Peyer's patch (tissue), 4 donors: ENCODE data around the gene KIAA0319L. TPM values are rescaled to one million over a fixed set of nuclear protein-coding genes. Genes with fewer than 3 reads are reported as not detected.

Experiments used
- DNase-seq, 3 donors: peaks; one replicate each; pipeline ENCODE4 v3.0.0-alpha.2; 2017 to 2019
- H3K27ac ChIP-seq, 4 donors: fragments of 200-600 bp; sonication (generic); one replicate each; pipeline ENCODE4 v1.5.1; 2016 to 2019
- H3K27me3 ChIP-seq, 2 donors: fragments of 200-600 bp; sonication (generic); one replicate each; pipeline ENCODE4 v1.5.1; 2019
- H3K36me3 ChIP-seq, 3 donors: fragments of 200-600 bp; sonication (generic); one replicate each; pipeline ENCODE4 v1.5.1; 2016 to 2019
- H3K4me1 ChIP-seq, 4 donors: fragments of 200-600 bp; sonication (generic); one replicate each; pipeline ENCODE4 v1.5.1; 2016 to 2019
- H3K4me3 ChIP-seq, 4 donors: fragments of 200-600 bp; sonication (generic); 1 replicate in 3 of 4; 2 replicates in 1 of 4; pipeline ENCODE4 v1.5.1; 2016 to 2019; ENCODE audit warnings: mild to moderate bottlenecking in 1 of 4
- H3K9me3 ChIP-seq, 4 donors: fragments of 200-600 bp; sonication (generic); one replicate each; pipeline ENCODE4 v1.5.1; 2016 to 2019; ENCODE audit warnings: mild to moderate bottlenecking in 1 of 4
- POLR2A ChIP-seq, 2 donors: fragments of 450-650 bp; IDR thresholded peaks; one replicate each; pipeline ENCODE4 v1.5.1; 2017; ENCODE audit warnings: antibody characterized with exemption in 2 of 2, mild to moderate bottlenecking in 2 of 2, moderate library complexity in 2 of 2
- total RNA-seq, 4 donors: library from RNA; depleted of rRNA; stranded (reverse); fragments of >200 nt; gene quantifications; one replicate each; pipeline ENCODE4 v1.1.0, GENCODE V29; 2016
- TF ChIP-seq, protein P1 (sequence below), 6 experiments: fragments of 450-650 bp in 4 of 6; fragments of 200-600 bp in 2 of 6; sonication (generic) in 1 of 6; IDR thresholded peaks; one replicate each; pipeline ENCODE4 v1.5.1; 2017 to 2019; ENCODE audit warnings: antibody characterized with exemption in 6 of 6, mild to moderate bottlenecking in 3 of 6, moderate library complexity in 1 of 6

KIAA0319L gene
- total RNA-seq, 4 donors from 2014 or later, result 88.3 to 143 (median 129) TPM

DNA sequence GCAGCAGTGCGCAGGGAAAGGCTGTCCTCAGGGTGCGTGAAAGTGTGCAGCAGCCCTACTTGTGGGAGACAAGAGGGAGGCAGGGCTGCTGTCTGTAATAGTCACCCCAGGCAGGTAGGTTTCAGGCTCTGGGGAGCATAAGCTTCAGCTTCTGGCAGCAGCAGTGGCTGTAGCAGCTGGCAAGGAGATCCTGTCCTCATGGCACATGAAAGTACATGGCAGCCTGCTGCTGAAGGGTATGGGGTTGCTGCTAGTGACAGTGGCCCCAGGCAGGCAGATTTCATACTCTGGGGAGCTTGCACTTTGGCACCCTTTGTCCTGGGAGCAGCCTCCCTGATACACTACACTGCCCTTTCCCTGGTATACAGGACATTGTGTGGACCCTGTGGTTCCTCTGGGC is 26.3 kb downstream of the KIAA0319L start:
- no peak for TF ChIP-seq POLR2A (IDR thresholded peaks at IDR 0.05)
- TF ChIP-seq, protein P1, sequence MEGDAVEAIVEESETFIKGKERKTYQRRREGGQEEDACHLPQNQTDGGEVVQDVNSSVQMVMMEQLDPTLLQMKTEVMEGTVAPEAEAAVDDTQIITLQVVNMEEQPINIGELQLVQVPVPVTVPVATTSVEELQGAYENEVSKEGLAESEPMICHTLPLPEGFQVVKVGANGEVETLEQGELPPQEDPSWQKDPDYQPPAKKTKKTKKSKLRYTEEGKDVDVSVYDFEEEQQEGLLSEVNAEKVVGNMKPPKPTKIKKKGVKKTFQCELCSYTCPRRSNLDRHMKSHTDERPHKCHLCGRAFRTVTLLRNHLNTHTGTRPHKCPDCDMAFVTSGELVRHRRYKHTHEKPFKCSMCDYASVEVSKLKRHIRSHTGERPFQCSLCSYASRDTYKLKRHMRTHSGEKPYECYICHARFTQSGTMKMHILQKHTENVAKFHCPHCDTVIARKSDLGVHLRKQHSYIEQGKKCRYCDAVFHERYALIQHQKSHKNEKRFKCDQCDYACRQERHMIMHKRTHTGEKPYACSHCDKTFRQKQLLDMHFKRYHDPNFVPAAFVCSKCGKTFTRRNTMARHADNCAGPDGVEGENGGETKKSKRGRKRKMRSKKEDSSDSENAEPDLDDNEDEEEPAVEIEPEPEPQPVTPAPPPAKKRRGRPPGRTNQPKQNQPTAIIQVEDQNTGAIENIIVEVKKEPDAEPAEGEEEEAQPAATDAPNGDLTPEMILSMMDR (IDR thresholded peaks at IDR 0.05), result no peak
- no peaks in the 10 kb centered on the region for H3K4me1 ChIP-seq
- peaks cover 0 to 10% (median 0%) of the 10 kb centered on the region in 3 donors for H3K36me3 ChIP-seq
- no peaks in the 10 kb centered on the region for H3K9me3 ChIP-seq
- H3K27ac ChIP-seq, result no peak overlapping the region
- H3K27me3 ChIP-seq, result no peaks in the 10 kb centered on the region
- no peak overlapping the region for H3K4me3 ChIP-seq
- DNase-seq, result no peak

DNA sequence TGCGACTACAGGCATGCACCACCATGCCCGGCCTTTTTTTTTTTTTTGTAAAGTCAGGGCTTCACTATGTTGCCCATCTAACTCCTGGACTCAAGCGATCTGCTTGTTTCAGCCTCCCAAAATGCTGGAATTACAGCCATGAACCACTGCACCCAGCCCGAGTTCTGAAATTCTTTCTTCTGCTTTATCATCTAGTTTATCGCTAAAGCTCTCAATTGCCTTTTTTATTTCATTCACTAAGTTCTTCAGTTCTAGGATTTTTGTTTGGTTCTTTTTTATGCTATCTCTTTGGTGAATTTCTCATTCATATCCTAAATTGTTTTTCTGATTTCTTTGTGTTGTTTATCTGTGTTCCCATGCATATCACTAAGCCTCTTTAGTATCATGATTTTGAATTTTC is 27.0 kb downstream of the KIAA0319L start:
- DNase-seq, result no peak
- Histone ChIP-seq H3K4me3 (no peak overlapping the region), H3K27me3 (no peaks in the 10 kb centered on the region), H3K27ac (no peak overlapping the region), H3K36me3 (peaks cover 0 to 10% (median 0%) of the 10 kb centered on the region in 3 donors), H3K4me1 (no peaks in the 10 kb centered on the region), H3K9me3 (no peaks in the 10 kb centered on the region)
- TF ChIP-seq POLR2A (IDR thresholded peaks at IDR 0.05), result no peak
- TF ChIP-seq, protein P1 (IDR thresholded peaks at IDR 0.05), result no peak

DNA sequence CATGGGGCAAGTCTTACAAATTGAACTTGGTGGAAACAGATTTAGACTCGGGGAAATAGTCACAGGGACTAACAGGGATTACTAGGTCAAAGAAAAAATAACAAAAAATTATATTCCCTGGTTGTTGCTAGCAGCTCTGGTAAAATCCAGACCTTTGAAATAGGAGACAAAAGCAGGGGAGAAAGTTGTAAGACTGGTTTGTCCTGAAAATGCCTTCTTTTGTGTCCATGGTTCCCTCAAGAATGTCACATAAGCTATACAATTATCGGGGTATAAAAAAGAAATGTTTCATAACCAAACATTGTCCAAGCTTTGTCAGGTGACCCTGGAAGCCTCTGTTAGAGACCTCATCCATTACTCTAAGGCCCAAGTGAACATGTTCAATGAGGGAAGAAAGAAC is 33.1 kb downstream of the KIAA0319L start:
- no peak for DNase-seq
- no peak overlapping the region for H3K27ac ChIP-seq
- no peak for TF ChIP-seq POLR2A (IDR thresholded peaks at IDR 0.05)
- TF ChIP-seq, protein P1 (IDR thresholded peaks at IDR 0.05), result no peak

DNA sequence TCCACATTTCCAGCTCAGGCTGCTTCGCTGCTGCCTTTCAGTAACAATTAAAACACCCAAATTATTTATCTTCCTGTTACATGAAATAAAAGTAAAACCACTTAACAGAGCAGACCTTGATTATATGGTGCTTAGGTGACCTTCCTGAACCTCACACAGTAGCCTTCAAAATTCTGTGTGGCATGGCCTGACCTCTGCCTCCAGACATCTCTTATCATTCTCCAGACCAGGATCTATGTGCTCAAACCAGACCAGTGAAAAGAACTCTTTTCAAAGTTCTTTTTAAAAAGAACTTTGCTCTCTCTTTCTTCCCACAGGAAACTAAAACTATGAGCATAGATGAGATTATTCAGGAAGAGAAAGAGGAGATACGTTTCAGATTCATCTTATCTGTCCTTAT is 37.8 kb downstream of the KIAA0319L start:
- Histone ChIP-seq H3K4me1 (no peaks in the 10 kb centered on the region), H3K9me3 (no peaks in the 10 kb centered on the region), H3K27me3 (no peaks in the 10 kb centered on the region), H3K4me3 (no peak overlapping the region), H3K36me3 (no peaks in the 10 kb centered on the region), H3K27ac (no peak overlapping the region)
- no peak for DNase-seq
- TF ChIP-seq, protein P1 (IDR thresholded peaks at IDR 0.05), result no peak
- no peak for TF ChIP-seq POLR2A (IDR thresholded peaks at IDR 0.05)

More for the DNA sequence above, 33.1 kb downstream of the KIAA0319L start:
- H3K36me3 ChIP-seq, result no peaks in the 10 kb centered on the region
- no peak overlapping the region for H3K4me3 ChIP-seq
- no peaks in the 10 kb centered on the region for H3K9me3 ChIP-seq
- H3K4me1 ChIP-seq, result no peaks in the 10 kb centered on the region
- no peaks in the 10 kb centered on the region for H3K27me3 ChIP-seq

DNA sequence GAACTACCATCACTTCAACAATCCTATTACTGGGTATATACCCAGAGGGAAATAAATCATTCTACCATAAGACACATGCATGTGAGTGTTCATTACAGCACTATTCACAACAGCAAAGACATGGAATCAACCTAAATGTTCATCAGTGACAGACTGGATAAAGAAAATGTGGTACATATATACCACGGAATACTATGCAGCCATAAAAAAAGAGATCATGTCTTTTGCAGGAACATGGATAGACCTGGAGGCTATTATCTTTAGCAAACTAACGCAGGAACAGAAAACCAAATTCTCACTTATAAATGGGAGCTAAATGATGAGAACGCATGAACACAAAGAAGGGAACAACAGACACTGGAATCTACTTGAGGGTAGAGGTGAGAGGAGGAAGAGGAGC is 39.0 kb downstream of the KIAA0319L start:
- H3K36me3 ChIP-seq, result no peaks in the 10 kb centered on the region
- no peak overlapping the region for H3K4me3 ChIP-seq
- H3K4me1 ChIP-seq, result no peaks in the 10 kb centered on the region
- no peaks in the 10 kb centered on the region for H3K27me3 ChIP-seq
- TF ChIP-seq, protein P1 (IDR thresholded peaks at IDR 0.05), result no peak
- no peak for TF ChIP-seq POLR2A (IDR thresholded peaks at IDR 0.05)
- no peak overlapping the region for H3K27ac ChIP-seq
- H3K9me3 ChIP-seq, result no peaks in the 10 kb centered on the region
- no peak for DNase-seq

DNA sequence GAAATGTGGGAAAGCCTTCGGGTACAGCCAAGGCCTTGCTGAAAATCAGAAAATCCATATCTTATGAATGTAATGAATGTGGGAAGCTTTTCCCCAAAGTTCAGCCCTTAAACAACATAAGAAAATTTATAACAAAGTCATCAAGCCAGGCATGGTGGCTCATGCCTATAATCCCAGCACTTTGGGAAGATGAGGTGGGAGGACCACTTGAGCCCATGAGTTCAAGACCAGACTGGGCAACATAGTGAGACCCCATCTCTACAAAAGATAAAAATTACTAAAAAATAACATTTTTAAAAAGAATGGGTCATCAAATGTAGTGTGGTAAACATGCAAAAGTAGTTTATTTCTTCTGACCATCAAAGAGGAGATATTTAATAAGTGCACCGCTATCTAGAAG is 45.9 kb downstream of the KIAA0319L start:
- Histone ChIP-seq H3K27me3 (no peaks in the 10 kb centered on the region), H3K4me3 (no peak overlapping the region), H3K4me1 (peaks cover 0 to 7% (median 3%) of the 10 kb centered on the region in 4 donors), H3K27ac (no peak overlapping the region), H3K36me3 (no peaks in the 10 kb centered on the region), H3K9me3 (no peaks in the 10 kb centered on the region)
- TF ChIP-seq, protein P1 (IDR thresholded peaks at IDR 0.05), result no peak
- TF ChIP-seq POLR2A (IDR thresholded peaks at IDR 0.05), result no peak
- DNase-seq, result no peak
